ENCODE results near the gene S100A11. TPM values are rescaled to one million over a fixed set of nuclear protein-coding genes. Genes with fewer than 3 reads are reported as not detected.

The S100A11 gene
- total and polyA plus RNA-seq, 2 donors (not counting 1 experiment from before 2014, with no cell fraction given) = 26.2 to 31.4 TPM

DNA sequence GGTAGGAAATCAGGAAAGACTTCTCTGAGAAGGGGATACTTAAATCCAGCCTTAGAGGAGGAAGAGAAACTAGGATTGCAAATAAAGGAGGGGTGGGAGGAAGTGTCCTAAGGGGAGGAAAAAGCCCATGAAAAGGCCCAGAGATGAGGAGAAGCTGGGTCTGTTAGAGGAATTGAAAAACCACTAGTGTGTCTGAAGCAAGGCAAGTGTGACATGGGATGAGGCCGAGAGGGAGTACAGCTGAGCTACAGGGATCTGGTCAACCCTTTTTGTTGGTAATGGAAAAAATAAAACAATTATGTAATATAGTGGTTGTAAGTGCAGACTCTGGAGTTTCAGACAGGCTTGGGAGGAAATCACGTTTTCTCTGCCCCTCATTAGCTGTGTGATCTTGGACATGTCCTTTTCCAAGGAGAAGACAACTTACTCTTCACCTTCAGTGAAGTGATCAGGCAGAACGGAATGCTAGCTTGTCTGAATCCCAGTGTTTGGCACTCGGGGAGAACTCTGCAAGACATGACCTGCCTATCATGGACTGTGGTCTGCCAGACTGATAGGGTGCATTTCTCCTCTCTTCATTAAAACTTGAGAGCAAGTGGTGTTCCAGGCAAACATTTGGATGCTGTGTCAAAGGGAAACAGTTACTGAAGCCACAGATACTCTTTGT, 35.7 kb downstream of the S100A11 start:
- ChIA-PET POLR2A (interaction anchor here (0.7 kb wide), 2 partner anchors 9 to 823 kb away, joined by 3 to 5 read pairs; no protein-coding TSS in a partner anchor), CTCF (interaction anchor here (0.7 to 16.1 kb wide), 41 partner anchors 12 to 557 kb away, joined by 3 to 341 read pairs (median 6); partner anchors contain the start of genes MRPL9, S100A10, S100A11 and THEM4)
- H3K27me3 Mint-ChIP-seq = peaks cover 38% of the 10 kb centered on the region
- H3K27me3 ChIP-seq (replicated peaks in 1 of 4; ENCODE audit: control extremely low read depth in 1 of 4, control insufficient read depth in 3 of 4, insufficient read depth in 4 of 4, low read length in 3 of 4) = peaks cover 0 to 31% (median 2%) of the 10 kb centered on the region in 4 experiments
- no peaks in the 10 kb centered on the region for H3K4me1 Mint-ChIP-seq
- no peak overlapping the region for H3K4me2 ChIP-seq (replicated peaks; ENCODE audit: low read depth, low read length, poor library complexity, severe bottlenecking)
- H3K4me3 ChIP-seq (ENCODE audit: control extremely low read depth in 1 of 5, extremely low read depth in 1 of 5, insufficient read depth in 1 of 5, low read depth in 2 of 5, low read length in 4 of 5) = no peak overlapping the region
- H2AFZ ChIP-seq (ENCODE audit: insufficient read depth, low read depth, low read length, poor library complexity, severe bottlenecking) = no peak overlapping the region
- WGBS (ENCODE audit: insufficient coverage) = 45% methylated on average over 2 of the region's 4 CpGs
- H3K27ac ChIP-seq (ENCODE audit: low read length in 2 of 2) = no peak overlapping the region
- H3K79me2 ChIP-seq (ENCODE audit: control insufficient read depth, insufficient read depth, low read length) = no peaks in the 10 kb centered on the region
- peaks cover 0 to 4% of the 10 kb centered on the region in 2 donors for H3K4me1 ChIP-seq (ENCODE audit: control insufficient read depth in 2 of 2, insufficient read depth in 2 of 2, low read length in 2 of 2)
- no peak for ATAC-seq (ENCODE audit: low read depth)
- TF ChIP-seq, protein P1, sequence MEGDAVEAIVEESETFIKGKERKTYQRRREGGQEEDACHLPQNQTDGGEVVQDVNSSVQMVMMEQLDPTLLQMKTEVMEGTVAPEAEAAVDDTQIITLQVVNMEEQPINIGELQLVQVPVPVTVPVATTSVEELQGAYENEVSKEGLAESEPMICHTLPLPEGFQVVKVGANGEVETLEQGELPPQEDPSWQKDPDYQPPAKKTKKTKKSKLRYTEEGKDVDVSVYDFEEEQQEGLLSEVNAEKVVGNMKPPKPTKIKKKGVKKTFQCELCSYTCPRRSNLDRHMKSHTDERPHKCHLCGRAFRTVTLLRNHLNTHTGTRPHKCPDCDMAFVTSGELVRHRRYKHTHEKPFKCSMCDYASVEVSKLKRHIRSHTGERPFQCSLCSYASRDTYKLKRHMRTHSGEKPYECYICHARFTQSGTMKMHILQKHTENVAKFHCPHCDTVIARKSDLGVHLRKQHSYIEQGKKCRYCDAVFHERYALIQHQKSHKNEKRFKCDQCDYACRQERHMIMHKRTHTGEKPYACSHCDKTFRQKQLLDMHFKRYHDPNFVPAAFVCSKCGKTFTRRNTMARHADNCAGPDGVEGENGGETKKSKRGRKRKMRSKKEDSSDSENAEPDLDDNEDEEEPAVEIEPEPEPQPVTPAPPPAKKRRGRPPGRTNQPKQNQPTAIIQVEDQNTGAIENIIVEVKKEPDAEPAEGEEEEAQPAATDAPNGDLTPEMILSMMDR (IDR thresholded peaks at IDR 0.05) = no peak
- no peak for TF ChIP-seq EZH2 (IDR thresholded peaks at IDR 0.05; ENCODE audit: borderline replicate concordance, insufficient read depth, low read depth, low read length, poor library complexity, severe bottlenecking)
- no peaks in the 10 kb centered on the region for H3K9me3 ChIP-seq (ENCODE audit: control extremely low read depth in 1 of 3, control insufficient read depth in 2 of 3, insufficient read depth in 1 of 3, low read length in 2 of 3)
- H3K36me3 ChIP-seq (replicated peaks in 1 of 2; ENCODE audit: control extremely low read depth in 1 of 2, control insufficient read depth in 1 of 2, extremely low read depth in 1 of 2, insufficient read depth in 2 of 2, low read length in 1 of 2) = no peaks in the 10 kb centered on the region
- no peak for DNase-seq
- H3K27ac Mint-ChIP-seq = no peak overlapping the region
- H3K9me3 Mint-ChIP-seq (ENCODE audit: insufficient read depth) = no peaks in the 10 kb centered on the region
- H4K20me1 ChIP-seq (ENCODE audit: control insufficient read depth, insufficient read depth, low read length, poor library complexity, severe bottlenecking) = no peaks in the 10 kb centered on the region
- no peak overlapping the region for H3K9ac ChIP-seq (ENCODE audit: low read length)
- H3K4me3 Mint-ChIP-seq = no peak overlapping the region
- intact Hi-C loops (cut with micrococcal nuclease) = loop anchor here (1.0 to 5.0 kb wide), 4 partner anchors 33 to 699 kb away; no protein-coding TSS in a partner anchor
